ENCODE data around the gene GKAP1.
"Not testable (repeated sequence)": the region's sequence is repeated elsewhere in the genome, so short reads cannot be mapped to it uniquely, and the experiment has no call there.

DNA sequence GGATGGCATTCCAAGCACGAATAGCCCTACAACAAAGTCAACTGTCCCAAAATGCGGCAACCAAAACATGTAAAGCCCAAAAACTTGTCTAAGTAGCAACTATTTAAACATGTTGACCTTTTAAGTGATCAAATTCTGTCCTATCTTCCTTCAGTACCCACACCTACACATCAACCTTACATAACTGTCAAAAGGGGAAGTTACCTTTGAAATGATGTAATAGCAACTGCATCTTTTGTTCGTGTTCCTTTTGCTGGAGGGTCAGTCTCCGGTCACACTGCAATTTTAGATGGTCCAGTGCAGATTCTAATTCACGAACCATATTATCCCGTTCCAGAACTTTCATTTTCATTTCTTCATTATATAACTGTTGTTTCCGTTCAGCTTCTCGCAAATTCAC, 32.3 kb upstream of the GKAP1 start:
- TF ChIP-seq CTCF, POLR2A (IDR thresholded peaks at IDR 0.05): not testable (repeated sequence)
